ENCODE results near the gene EPHA8. TPM values are rescaled to one million over a fixed set of nuclear protein-coding genes. Genes with fewer than 3 reads are reported as not detected.

EPHA8 gene
- total and polyA plus RNA-seq, 2 donors (not counting 1 experiment from before 2014, with no cell fraction given), result not detected

- no peaks in the 10 kb centered on the region for H3K36me3 ChIP-seq (replicated peaks in 1 of 2; ENCODE audit: control extremely low read depth in 1 of 2, control insufficient read depth in 1 of 2, extremely low read depth in 1 of 2, insufficient read depth in 2 of 2, low read length in 1 of 2)
- no peaks in the 10 kb centered on the region for H4K20me1 ChIP-seq (ENCODE audit: control insufficient read depth, insufficient read depth, low read length, poor library complexity, severe bottlenecking)
- no peaks in the 10 kb centered on the region for H3K4me1 ChIP-seq (ENCODE audit: control insufficient read depth in 2 of 2, insufficient read depth in 2 of 2, low read length in 2 of 2)
- H3K9ac ChIP-seq (ENCODE audit: low read length), result no peak overlapping the region
- DNase-seq (no peak), ATAC-seq (ENCODE audit: low read depth) (no peak)
- ChIA-PET CTCF (no interaction called here), POLR2A (no interaction called here)
- no peak overlapping the region for H3K4me3 Mint-ChIP-seq
- no peak overlapping the region for H3K4me3 ChIP-seq (ENCODE audit: control extremely low read depth in 1 of 5, extremely low read depth in 1 of 5, insufficient read depth in 1 of 5, low read depth in 2 of 5, low read length in 4 of 5)
- H3K9me3 ChIP-seq (ENCODE audit: control extremely low read depth in 1 of 3, control insufficient read depth in 2 of 3, insufficient read depth in 1 of 3, low read length in 2 of 3), result no peaks in the 10 kb centered on the region
- H3K4me1 Mint-ChIP-seq, result no peaks in the 10 kb centered on the region
- H3K27ac Mint-ChIP-seq, result no peak overlapping the region
- intact Hi-C loops (cut with micrococcal nuclease), result no loop called here
- H2AFZ ChIP-seq (ENCODE audit: insufficient read depth, low read depth, low read length, poor library complexity, severe bottlenecking), result no peak overlapping the region
- TF ChIP-seq, protein P1, sequence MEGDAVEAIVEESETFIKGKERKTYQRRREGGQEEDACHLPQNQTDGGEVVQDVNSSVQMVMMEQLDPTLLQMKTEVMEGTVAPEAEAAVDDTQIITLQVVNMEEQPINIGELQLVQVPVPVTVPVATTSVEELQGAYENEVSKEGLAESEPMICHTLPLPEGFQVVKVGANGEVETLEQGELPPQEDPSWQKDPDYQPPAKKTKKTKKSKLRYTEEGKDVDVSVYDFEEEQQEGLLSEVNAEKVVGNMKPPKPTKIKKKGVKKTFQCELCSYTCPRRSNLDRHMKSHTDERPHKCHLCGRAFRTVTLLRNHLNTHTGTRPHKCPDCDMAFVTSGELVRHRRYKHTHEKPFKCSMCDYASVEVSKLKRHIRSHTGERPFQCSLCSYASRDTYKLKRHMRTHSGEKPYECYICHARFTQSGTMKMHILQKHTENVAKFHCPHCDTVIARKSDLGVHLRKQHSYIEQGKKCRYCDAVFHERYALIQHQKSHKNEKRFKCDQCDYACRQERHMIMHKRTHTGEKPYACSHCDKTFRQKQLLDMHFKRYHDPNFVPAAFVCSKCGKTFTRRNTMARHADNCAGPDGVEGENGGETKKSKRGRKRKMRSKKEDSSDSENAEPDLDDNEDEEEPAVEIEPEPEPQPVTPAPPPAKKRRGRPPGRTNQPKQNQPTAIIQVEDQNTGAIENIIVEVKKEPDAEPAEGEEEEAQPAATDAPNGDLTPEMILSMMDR (IDR thresholded peaks at IDR 0.05), result no peak
- TF ChIP-seq EZH2 (IDR thresholded peaks at IDR 0.05; ENCODE audit: borderline replicate concordance, insufficient read depth, low read depth, low read length, poor library complexity, severe bottlenecking), result no peak
- no peaks in the 10 kb centered on the region for H3K9me3 Mint-ChIP-seq (ENCODE audit: insufficient read depth)
- H3K27me3 ChIP-seq (replicated peaks in 1 of 4; ENCODE audit: control extremely low read depth in 1 of 4, control insufficient read depth in 3 of 4, insufficient read depth in 4 of 4, low read length in 3 of 4), result peaks cover 0 to 8% (median 0%) of the 10 kb centered on the region in 4 experiments
- H3K4me2 ChIP-seq (replicated peaks; ENCODE audit: low read depth, low read length, poor library complexity, severe bottlenecking), result no peak overlapping the region
- peaks cover 15% of the 10 kb centered on the region for H3K27me3 Mint-ChIP-seq
- no peaks in the 10 kb centered on the region for H3K79me2 ChIP-seq (ENCODE audit: control insufficient read depth, insufficient read depth, low read length)
- no peak overlapping the region for H3K27ac ChIP-seq (ENCODE audit: low read length in 2 of 2)
- WGBS (ENCODE audit: insufficient coverage), result 50% methylated on average over 32 of the region's 38 CpGs
These were observed 29.9 kb downstream of the EPHA8 start for GRCh38 chr1:22592919-22593790.

GRCh38 chr1:22594396-22594795 is 31.1 kb downstream of the EPHA8 start:
- no peaks in the 10 kb centered on the region for H3K4me1 ChIP-seq (ENCODE audit: control insufficient read depth in 2 of 2, insufficient read depth in 2 of 2, low read length in 2 of 2)
- WGBS (ENCODE audit: insufficient coverage), result 66% methylated on average over 9 of the region's 10 CpGs
- no peak overlapping the region for H3K4me2 ChIP-seq (replicated peaks; ENCODE audit: low read depth, low read length, poor library complexity, severe bottlenecking)
- TF ChIP-seq, protein P1 (IDR thresholded peaks at IDR 0.05), result no peak
- no peak for TF ChIP-seq EZH2 (IDR thresholded peaks at IDR 0.05; ENCODE audit: borderline replicate concordance, insufficient read depth, low read depth, low read length, poor library complexity, severe bottlenecking)
- DNase-seq (no peak), ATAC-seq (ENCODE audit: low read depth) (no peak)
- no peak overlapping the region for H2AFZ ChIP-seq (ENCODE audit: insufficient read depth, low read depth, low read length, poor library complexity, severe bottlenecking)
- no peak overlapping the region for H3K4me3 ChIP-seq (ENCODE audit: control extremely low read depth in 1 of 5, extremely low read depth in 1 of 5, insufficient read depth in 1 of 5, low read depth in 2 of 5, low read length in 4 of 5)
- no peaks in the 10 kb centered on the region for H3K9me3 Mint-ChIP-seq (ENCODE audit: insufficient read depth)
- peaks cover 0 to 8% (median 0%) of the 10 kb centered on the region in 4 experiments for H3K27me3 ChIP-seq (replicated peaks in 1 of 4; ENCODE audit: control extremely low read depth in 1 of 4, control insufficient read depth in 3 of 4, insufficient read depth in 4 of 4, low read length in 3 of 4)
- ChIA-PET CTCF (no interaction called here), POLR2A (no interaction called here)
- H3K79me2 ChIP-seq (ENCODE audit: control insufficient read depth, insufficient read depth, low read length), result no peaks in the 10 kb centered on the region
- no peaks in the 10 kb centered on the region for H4K20me1 ChIP-seq (ENCODE audit: control insufficient read depth, insufficient read depth, low read length, poor library complexity, severe bottlenecking)
- no peak overlapping the region for H3K27ac ChIP-seq (ENCODE audit: low read length in 2 of 2)
- no peaks in the 10 kb centered on the region for H3K36me3 ChIP-seq (replicated peaks in 1 of 2; ENCODE audit: control extremely low read depth in 1 of 2, control insufficient read depth in 1 of 2, extremely low read depth in 1 of 2, insufficient read depth in 2 of 2, low read length in 1 of 2)
- H3K4me3 Mint-ChIP-seq, result no peak overlapping the region
- no peak overlapping the region for H3K27ac Mint-ChIP-seq
- no peaks in the 10 kb centered on the region for H3K4me1 Mint-ChIP-seq
- intact Hi-C loops (cut with micrococcal nuclease), result no loop called here
- H3K27me3 Mint-ChIP-seq, result peaks cover 15% of the 10 kb centered on the region
- H3K9ac ChIP-seq (ENCODE audit: low read length), result no peak overlapping the region
- H3K9me3 ChIP-seq (ENCODE audit: control extremely low read depth in 1 of 3, control insufficient read depth in 2 of 3, insufficient read depth in 1 of 3, low read length in 2 of 3), result no peaks in the 10 kb centered on the region
